Measurements from ENCODE around the gene TUFT1.

GRCh38 chr1:151549199-151549598, 9.1 kb downstream of the TUFT1 start:
- TF ChIP-seq CBFB (CRISPR knock-in tag; IDR thresholded peaks at IDR 0.05) = no peak
- no peak for TF ChIP-seq MYC (CRISPR knock-in tag; IDR thresholded peaks at IDR 0.05; ENCODE audit: borderline replicate concordance)
- TF ChIP-seq ZNF343 (CRISPR knock-in tag; IDR thresholded peaks at IDR 0.05) = no peak
- no peak for TF ChIP-seq ZNF619 (CRISPR knock-in tag; IDR thresholded peaks at IDR 0.05)
- TF ChIP-seq CCAR2 (optimal IDR thresholded peaks at IDR 0.05; ENCODE audit: low read depth, low read length) = no peak
- TF ChIP-seq ZSCAN25 (CRISPR knock-in tag; IDR thresholded peaks at IDR 0.05) = no peak
- no peak for TF ChIP-seq KDM1A (CRISPR knock-in tag; IDR thresholded peaks at IDR 0.05)
